Stomach (tissue), 4 donors: ENCODE results near the gene PER1.

Experiments used
- CTCF ChIP-seq, 7 experiments: fragments of 450-650 bp in 4 of 7; fragments of 200-600 bp in 3 of 7; sonication (generic) in 3 of 7; IDR thresholded peaks; one replicate each; pipeline ENCODE4 v1.5.1; 2016 to 2019; ENCODE audit warnings: antibody characterized with exemption in 7 of 7, control low read depth in 2 of 7, mild to moderate bottlenecking in 1 of 7
- EP300 ChIP-seq: sonication (generic); formaldehyde crosslinking; IDR thresholded peaks from one replicate; pipeline ENCODE4 v1.6.1; 2017; ENCODE audit warnings: antibody characterized with exemption
- POLR2A ChIP-seq, 4 donors: fragments of 450-650 bp; IDR thresholded peaks; one replicate each; pipeline ENCODE4 v1.6.1; 2016; ENCODE audit warnings: antibody characterized with exemption in 4 of 4, control low read depth in 2 of 4, mild to moderate bottlenecking in 1 of 4, moderate library complexity in 1 of 4
- POLR2AphosphoS5 ChIP-seq, 3 donors: sonication (generic); formaldehyde crosslinking; IDR thresholded peaks; one replicate each; pipeline ENCODE4 v1.6.1; 2016; ENCODE audit warnings: antibody characterized with exemption in 3 of 3

GRCh38 chr17:8159032-8159400, 6.8 kb upstream of the PER1 start:
- TF ChIP-seq POLR2AphosphoS5 (IDR thresholded peaks at IDR 0.05) = no peak
- no peak for TF ChIP-seq CTCF (IDR thresholded peaks at IDR 0.05)
- TF ChIP-seq EP300 = no peak
- TF ChIP-seq POLR2A (IDR thresholded peaks at IDR 0.05) = no peak
